CD4-positive, alpha-beta T cell treated with Interferon alpha-2 for 1 hour (primary cell): ENCODE measurements around the gene FCAMR.

ENCODE experiments used
- DNase-seq, 2 donors: peaks; one replicate each; pipeline ENCODE4 v3.0.0-alpha.2; 2020 to 2022

FCAMR gene

DNA sequence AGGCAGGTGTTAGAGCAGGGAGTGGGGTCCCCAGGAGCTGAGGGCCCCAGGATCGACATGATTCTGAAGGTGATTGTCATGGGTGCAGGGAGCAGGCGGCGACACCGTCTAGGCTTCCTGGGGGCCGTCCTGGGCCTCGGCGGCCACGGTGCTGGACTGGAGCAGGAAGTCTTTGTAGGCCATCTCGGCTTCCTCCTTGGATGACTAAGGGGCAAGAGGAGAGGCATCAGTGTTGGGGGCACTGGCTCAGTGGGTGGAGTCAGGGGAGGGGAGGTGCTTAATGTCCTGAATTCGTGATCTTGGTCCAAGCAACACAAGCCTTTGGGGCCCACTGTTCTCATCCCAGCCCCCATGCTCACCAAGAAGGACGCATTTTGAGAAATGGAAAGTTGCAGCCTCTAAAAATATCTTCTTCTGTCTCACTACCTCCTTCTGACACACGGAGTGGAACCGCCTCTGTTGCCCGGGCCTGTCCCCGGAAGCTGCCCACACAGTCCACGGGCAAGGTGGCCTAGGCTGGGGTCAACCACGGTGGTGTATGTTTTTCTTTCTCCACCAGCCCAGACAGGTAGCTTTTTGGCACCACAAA, 40.0 kb downstream of the FCAMR start:
- DNase-seq = peak; percentile 37 to 65

- DNase-seq = no peak
Observed at GRCh38 chr1:206929524-206929923, 40.7 kb downstream of the FCAMR start.

DNA sequence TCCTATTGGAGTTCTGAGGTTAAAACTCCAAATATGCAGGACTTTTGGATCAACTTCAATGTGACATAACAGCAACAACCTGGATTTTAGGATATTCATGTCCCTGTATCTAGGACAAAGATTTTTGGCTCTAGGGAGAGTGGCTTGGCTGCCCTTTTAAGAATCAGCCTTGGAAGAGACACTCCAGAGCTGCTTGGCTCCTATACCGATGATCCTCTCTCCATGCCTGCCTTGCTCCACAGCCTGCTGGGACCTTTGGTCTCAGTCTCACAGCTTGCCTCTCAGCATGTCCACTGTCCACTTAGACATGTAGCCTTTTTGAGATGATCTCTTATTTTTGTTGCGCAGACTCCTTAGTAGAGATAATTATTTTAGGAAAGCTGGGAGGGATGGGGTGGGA, 44.0 kb downstream of the FCAMR start:
- no peak for DNase-seq

- DNase-seq = peak; percentile 79 to 84
Observed at GRCh38 chr1:206925106-206925736, 45.0 kb downstream of the FCAMR start.

- peak; percentile 39 to 47 for DNase-seq
Observed at GRCh38 chr1:206924592-206925105, 45.6 kb downstream of the FCAMR start.

GRCh38 chr1:206923961-206924557, 46.2 kb downstream of the FCAMR start:
- peak in 1 of 2 donors; percentile 32 for DNase-seq

DNA sequence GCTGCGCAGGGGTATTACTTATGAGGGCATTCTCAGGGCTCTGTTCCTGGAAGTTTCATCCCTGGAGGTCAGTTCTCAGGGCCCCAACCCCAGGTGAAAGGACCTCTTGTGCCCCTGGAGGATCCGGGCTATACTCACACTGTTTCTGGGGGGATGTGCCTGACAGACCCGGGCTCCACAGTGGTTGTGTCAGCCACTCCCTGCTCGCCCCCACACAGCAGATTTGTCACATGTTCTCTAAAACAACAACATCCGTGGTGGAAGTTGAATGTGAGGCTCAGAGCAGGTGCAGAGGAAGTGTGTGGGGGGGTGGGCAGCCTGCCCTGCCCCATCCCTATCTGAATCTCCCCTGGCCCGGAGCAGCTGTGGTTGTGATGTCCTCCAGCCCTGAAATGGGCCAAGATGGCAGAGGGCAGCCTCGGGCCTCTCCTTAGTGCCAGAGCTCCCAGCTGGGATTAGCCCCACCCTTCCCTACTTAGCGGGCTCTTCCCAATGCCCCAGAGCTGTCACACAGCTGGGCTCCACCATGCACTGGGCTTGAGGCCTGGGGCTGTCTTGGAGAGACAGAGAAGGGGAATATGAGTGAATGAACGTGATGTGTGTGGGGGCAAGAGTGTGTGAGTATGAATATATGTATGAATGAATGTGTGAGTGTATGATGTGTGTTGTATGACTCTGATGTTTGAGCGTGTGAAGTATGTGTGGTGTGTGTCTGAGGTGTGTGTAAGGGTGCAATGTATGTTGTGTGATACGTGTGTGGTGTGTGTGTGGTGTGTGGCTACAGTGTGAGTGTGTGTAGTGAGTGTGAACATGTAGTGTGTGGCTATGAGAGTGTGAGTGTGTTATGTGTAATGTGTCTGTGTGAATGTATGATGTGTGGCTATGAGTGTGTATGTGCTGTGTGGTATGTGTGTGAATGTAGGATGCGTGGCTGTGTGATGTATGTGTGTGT, 47.0 kb downstream of the FCAMR start:
- peak; percentile 77 to 80 for DNase-seq

- DNase-seq = no peak
Observed at GRCh38 chr1:206922524-206922923, 47.7 kb downstream of the FCAMR start.

GRCh38 chr1:206921772-206922265, 48.4 kb downstream of the FCAMR start, which contains the start of gene FCMR:
TSS of gene FCMR (minus strand) at chr1:206921941. CDS start at chr1:206921854, 87 bp downstream.
- DNase-seq = peak; percentile 48 to 72

- no peak for DNase-seq
Observed at GRCh38 chr1:206918076-206918475, 52.2 kb downstream of the FCAMR start.

GRCh38 chr1:206916000-206916709, 54.1 kb downstream of the FCAMR start:
- DNase-seq = no peak

GRCh38 chr1:206915030-206915735, 55.1 kb downstream of the FCAMR start:
- no peak for DNase-seq

DNA sequence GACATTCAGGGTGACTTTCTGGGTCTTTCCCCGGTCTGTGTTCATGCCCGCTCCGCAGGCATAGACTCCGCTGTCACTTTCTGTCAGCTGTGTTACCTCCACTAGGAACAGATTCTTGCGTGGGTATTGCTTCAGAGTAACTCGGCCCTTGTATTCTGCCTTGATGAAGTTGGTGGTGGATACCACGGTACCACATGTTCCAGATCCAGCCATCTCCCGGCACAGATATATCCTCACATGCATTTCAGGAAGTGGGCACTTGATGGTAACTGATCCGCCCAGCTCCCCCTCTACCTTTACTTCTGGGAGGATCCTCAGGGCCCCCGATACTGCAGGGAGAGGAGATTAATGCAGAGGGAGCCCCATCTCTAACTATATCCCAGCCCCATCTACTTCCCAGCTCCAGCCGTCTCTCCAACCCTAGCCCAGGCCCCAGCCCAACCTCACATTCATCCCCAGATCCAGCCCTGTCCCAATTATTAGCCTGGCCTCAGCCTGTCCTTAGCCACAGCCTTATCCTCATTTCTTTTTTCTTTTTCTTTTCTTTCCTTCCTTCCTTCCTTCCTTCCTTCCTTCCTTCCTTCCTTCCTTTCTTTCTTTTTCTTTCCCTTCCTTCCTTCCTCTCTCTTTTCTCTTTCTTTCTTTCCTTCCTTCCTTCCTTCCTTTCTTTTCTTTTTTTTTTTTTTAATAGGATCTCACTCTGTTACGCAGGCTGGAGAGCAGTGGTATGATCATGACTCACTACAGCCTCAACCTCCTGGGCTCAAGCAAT, 56.3 kb downstream of the FCAMR start:
- DNase-seq = no peak

DNA sequence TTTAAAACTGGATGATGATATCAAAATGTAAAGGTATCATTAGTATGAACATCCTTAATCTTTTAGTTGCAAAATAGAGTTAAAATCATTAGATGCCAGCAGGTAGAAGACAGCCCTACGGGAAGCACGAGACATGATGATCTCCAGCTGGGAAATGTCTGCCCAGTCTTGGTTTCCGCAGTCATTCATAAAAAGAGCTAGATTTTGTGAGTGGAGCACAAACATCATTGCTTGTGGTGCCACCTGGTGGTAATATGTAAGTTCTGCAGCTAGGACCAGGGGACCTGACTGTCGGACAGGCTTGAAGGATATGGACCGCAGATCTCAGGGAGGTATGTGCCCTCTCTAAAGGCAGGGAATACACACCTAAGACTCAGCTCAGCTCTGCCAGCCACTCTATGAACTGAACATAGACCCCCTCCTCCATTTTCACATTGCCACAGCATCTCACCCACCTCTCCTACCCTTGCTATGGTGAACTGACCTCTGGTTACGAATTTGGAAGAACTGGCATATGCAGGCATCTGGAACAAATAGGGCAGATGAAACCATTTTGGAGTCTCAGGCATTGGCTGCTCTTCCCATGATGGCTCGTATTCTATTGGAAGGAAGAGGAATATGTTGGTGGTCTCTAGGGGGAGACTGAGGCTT, 57.7 kb downstream of the FCAMR start:
- peak; percentile 70 to 81 for DNase-seq

- DNase-seq = peak; percentile 35 to 70
Observed at GRCh38 chr1:206911064-206911663, 59.1 kb downstream of the FCAMR start.

- no peak for DNase-seq
Observed at GRCh38 chr1:206909883-206910318, 60.4 kb downstream of the FCAMR start.

DNA sequence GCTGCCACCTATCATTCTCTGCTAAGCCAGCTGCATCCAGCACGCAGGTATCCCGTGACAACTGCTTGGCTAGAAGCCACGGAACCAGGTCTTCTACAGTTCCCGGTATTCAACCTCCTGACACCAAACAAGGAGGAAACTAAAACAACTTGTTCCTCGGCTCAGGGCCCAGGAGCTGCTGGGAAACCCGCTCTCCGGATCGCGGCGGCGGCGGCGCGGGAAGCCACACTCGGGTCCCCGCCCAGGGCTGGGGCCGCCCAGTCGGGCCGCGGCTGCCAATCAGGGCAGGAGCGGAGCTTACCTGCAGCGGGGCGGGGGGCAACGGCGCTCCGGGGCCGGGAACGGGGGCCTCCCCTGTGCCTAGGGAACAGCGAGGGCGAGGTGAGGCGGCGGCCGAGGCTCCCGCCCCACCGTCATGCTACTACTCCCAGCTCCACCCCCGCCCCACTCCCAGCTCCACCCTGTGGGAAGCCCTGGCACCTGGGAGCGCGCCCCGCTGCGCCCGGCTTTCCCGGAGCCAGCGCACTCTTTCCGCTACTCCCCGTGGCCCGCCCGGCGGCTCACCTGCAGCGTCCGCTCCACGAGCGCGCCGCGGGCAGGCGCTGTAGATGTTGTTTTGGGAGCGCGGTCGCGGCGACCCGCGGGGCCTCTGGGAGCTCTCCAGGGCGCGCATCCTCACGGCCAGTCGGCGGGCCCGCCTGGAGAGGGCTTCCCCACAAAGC, 60.9 kb downstream of the FCAMR start:
- DNase-seq = peak; percentile 44 to 65

GRCh38 chr1:206908038-206908437, 62.2 kb downstream of the FCAMR start:
- no peak for DNase-seq
